DOHH2 (cell line): Measurements from ENCODE around the gene GTPBP4.

Experiments used
- H3F3A ChIP-seq: fragments of 200-600 bp; sonication (generic), shearing (Covaris generic); 2 replicates; pipeline ENCODE4 v1.6.0; 2016; ENCODE audit warnings: antibody characterized with exemption, mild to moderate bottlenecking; ENCODE audit not compliant: control insufficient read depth, insufficient read depth
- H3K27ac ChIP-seq: fragments of 200-600 bp; sonication (generic); 2 replicates; pipeline ENCODE4 v1.5.1; 2014; ENCODE audit warnings: low read depth, mild to moderate bottlenecking, low read length, moderate library complexity
- H3K27me3 ChIP-seq: fragments of 200-600 bp; sonication (generic); 2 replicates; pipeline ENCODE4 v1.6.1; 2014; ENCODE audit warnings: mild to moderate bottlenecking, low read length, mixed read lengths; ENCODE audit not compliant: control insufficient read depth
- H3K36me3 ChIP-seq: fragments of 200-600 bp; sonication (generic); 2 replicates; pipeline ENCODE4 v1.6.1; 2014; ENCODE audit warnings: mild to moderate bottlenecking, low read length, moderate library complexity, mixed read lengths; ENCODE audit not compliant: control insufficient read depth
- H3K4me1 ChIP-seq: fragments of 200-600 bp; sonication (generic); 2 replicates; pipeline ENCODE4 v1.6.1; 2014; ENCODE audit warnings: mild to moderate bottlenecking, low read length, mixed read lengths; ENCODE audit not compliant: control insufficient read depth
- H3K4me2 ChIP-seq: fragments of 200-600 bp; sonication (generic); 2 replicates; pipeline ENCODE4 v1.6.0; 2014; ENCODE audit warnings: mild to moderate bottlenecking, low read length, moderate library complexity
- H3K4me3 ChIP-seq: fragments of 200-600 bp; sonication (generic); 2 replicates; pipeline ENCODE4 v1.5.1; 2014; ENCODE audit warnings: mild to moderate bottlenecking, low read length, mixed read lengths
- H3K79me2 ChIP-seq: fragments of 200-600 bp; sonication (generic); 2 replicates; pipeline ENCODE4 v1.6.1; 2014; ENCODE audit warnings: mild to moderate bottlenecking, low read length, mixed read lengths; ENCODE audit not compliant: control insufficient read depth
- H3K9me2 ChIP-seq: fragments of 200-600 bp; sonication (generic); replicated peaks from 2 replicates; pipeline ENCODE4 v1.6.1; 2014; ENCODE audit warnings: mild to moderate bottlenecking, low read length, mixed read lengths; ENCODE audit not compliant: control insufficient read depth
- H3K9me3 ChIP-seq: fragments of 200-600 bp; sonication (generic); 2 replicates; pipeline ENCODE4 v1.6.1; 2014; ENCODE audit warnings: antibody characterized with exemption, low read length, mixed read lengths; ENCODE audit not compliant: control insufficient read depth, insufficient read depth
- H4K20me1 ChIP-seq: fragments of 200-600 bp; sonication (generic); 2 replicates; pipeline ENCODE4 v1.6.0; 2014; ENCODE audit warnings: low read depth, mild to moderate bottlenecking, antibody characterized with exemption, low read length, moderate library complexity; ENCODE audit not compliant: control insufficient read depth, insufficient read depth
- EZH2phosphoT487 ChIP-seq: fragments of 200-600 bp; sonication (generic); IDR thresholded peaks from 2 replicates; pipeline ENCODE4 v1.6.1; 2017; ENCODE audit warnings: borderline replicate concordance, mild to moderate bottlenecking, antibody characterized with exemption, low read length, moderate library complexity, mixed read lengths
- TF ChIP-seq, protein P1 (sequence below): fragments of 200-600 bp; sonication (generic); IDR thresholded peaks from one replicate; pipeline ENCODE4 v1.5.1; 2014; ENCODE audit warnings: antibody characterized with exemption, mild to moderate bottlenecking, low read depth, low read length; ENCODE audit not compliant: poor library complexity, severe bottlenecking

GTPBP4 gene

DNA sequence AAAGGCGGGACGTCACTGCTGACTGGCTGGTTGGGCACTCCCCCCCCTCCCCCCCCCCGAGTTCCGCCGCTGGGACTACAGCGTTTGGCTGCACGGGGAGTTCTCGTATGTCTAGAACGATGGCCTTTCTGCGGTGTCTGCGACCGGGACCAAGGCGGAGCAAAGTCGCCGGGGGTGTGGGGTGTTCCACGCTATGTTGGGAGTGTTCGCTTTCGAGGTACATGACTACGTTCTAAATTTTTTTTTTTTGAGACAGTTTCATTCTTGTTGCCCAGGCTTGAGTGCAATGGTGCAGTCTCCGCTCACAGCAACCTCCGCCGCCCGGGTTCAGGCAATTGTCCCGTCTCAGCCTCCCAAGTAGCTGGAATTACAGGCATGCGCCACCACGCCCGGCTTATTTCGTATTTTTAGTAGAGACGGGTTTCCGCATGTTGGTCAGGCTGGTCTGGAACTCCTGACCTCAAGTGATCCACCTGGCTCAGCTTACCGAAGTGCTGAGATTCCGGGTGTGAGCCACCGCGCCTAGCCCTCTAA lies 61.3 kb downstream of the GTPBP4 start:
- peaks cover 80% of the 10 kb centered on the region for H3K36me3 ChIP-seq

GRCh38 chr10:1050145-1050544 lies 61.9 kb downstream of the GTPBP4 start:
- peaks cover 65% of the 10 kb centered on the region for H3K4me1 ChIP-seq
- peaks cover 35% of the 10 kb centered on the region for H4K20me1 ChIP-seq
- TF ChIP-seq, protein P1, sequence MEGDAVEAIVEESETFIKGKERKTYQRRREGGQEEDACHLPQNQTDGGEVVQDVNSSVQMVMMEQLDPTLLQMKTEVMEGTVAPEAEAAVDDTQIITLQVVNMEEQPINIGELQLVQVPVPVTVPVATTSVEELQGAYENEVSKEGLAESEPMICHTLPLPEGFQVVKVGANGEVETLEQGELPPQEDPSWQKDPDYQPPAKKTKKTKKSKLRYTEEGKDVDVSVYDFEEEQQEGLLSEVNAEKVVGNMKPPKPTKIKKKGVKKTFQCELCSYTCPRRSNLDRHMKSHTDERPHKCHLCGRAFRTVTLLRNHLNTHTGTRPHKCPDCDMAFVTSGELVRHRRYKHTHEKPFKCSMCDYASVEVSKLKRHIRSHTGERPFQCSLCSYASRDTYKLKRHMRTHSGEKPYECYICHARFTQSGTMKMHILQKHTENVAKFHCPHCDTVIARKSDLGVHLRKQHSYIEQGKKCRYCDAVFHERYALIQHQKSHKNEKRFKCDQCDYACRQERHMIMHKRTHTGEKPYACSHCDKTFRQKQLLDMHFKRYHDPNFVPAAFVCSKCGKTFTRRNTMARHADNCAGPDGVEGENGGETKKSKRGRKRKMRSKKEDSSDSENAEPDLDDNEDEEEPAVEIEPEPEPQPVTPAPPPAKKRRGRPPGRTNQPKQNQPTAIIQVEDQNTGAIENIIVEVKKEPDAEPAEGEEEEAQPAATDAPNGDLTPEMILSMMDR, result no peak
- no peak for TF ChIP-seq EZH2phosphoT487
- peak overlapping the region; percentile 87 for H3K27ac ChIP-seq
- H3K36me3 ChIP-seq, result peaks cover 80% of the 10 kb centered on the region
- no peaks in the 10 kb centered on the region for H3K27me3 ChIP-seq
- H3K4me3 ChIP-seq, result peak overlapping the region; percentile 87
- peaks cover 85% of the 10 kb centered on the region for H3K79me2 ChIP-seq
- H3K9me2 ChIP-seq, result no peaks in the 10 kb centered on the region
- peaks cover 46% of the 10 kb centered on the region for H3F3A ChIP-seq
- peak overlapping the region; percentile 63 for H3K4me2 ChIP-seq
- H3K9me3 ChIP-seq, result no peaks in the 10 kb centered on the region

More for the DNA sequence above, 61.3 kb downstream of the GTPBP4 start:
- H3K4me3 ChIP-seq, result peak overlapping the region; percentile 87
- no peaks in the 10 kb centered on the region for H3K9me3 ChIP-seq
- H3F3A ChIP-seq, result peaks cover 52% of the 10 kb centered on the region
- H3K9me2 ChIP-seq, result no peaks in the 10 kb centered on the region
- H3K4me1 ChIP-seq, result peaks cover 65% of the 10 kb centered on the region
- H3K79me2 ChIP-seq, result peaks cover 85% of the 10 kb centered on the region
- H3K4me2 ChIP-seq, result peak overlapping the region; percentile 63
- TF ChIP-seq, protein P1, result no peak
- TF ChIP-seq EZH2phosphoT487, result no peak
- peak overlapping the region; percentile 87 for H3K27ac ChIP-seq
- no peaks in the 10 kb centered on the region for H3K27me3 ChIP-seq
- H4K20me1 ChIP-seq, result peaks cover 41% of the 10 kb centered on the region

GRCh38 chr10:1050554-1050953 lies 62.3 kb downstream of the GTPBP4 start:
- Histone ChIP-seq H3K27ac (peak overlapping the region; percentile 87), H3K4me3 (peak overlapping the region; percentile 87), H3F3A (peaks cover 44% of the 10 kb centered on the region), H3K9me3 (no peaks in the 10 kb centered on the region), H3K9me2 (no peaks in the 10 kb centered on the region), H3K36me3 (peaks cover 80% of the 10 kb centered on the region), H3K4me1 (peaks cover 63% of the 10 kb centered on the region), H4K20me1 (peaks cover 31% of the 10 kb centered on the region), H3K79me2 (peaks cover 85% of the 10 kb centered on the region), H3K27me3 (no peaks in the 10 kb centered on the region), H3K4me2 (peak overlapping the region; percentile 63)
- TF ChIP-seq, protein P1, result no peak
- no peak for TF ChIP-seq EZH2phosphoT487
